Skin epidermis (tissue), 12 donors: ENCODE data around the gene DDX24.

Experiments used
- H3K27ac ChIP-seq, 21 experiments: fragments of 200-600 bp; sonication (generic) in 11 of 21; one replicate each; pipeline ENCODE4 v1.5.0; 2020; ENCODE audit warnings: mild to moderate bottlenecking in 3 of 21, inconsistent platforms in 2 of 21, moderate library complexity in 2 of 21
- H3K4me3 ChIP-seq, 7 experiments: fragments of 200-600 bp; sonication (generic) in 2 of 7; one replicate each; pipeline ENCODE4 v1.5.0; 2020; ENCODE audit warnings: inconsistent platforms in 2 of 7, mild to moderate bottlenecking in 2 of 7, moderate library complexity in 1 of 7

DDX24 gene

DNA sequence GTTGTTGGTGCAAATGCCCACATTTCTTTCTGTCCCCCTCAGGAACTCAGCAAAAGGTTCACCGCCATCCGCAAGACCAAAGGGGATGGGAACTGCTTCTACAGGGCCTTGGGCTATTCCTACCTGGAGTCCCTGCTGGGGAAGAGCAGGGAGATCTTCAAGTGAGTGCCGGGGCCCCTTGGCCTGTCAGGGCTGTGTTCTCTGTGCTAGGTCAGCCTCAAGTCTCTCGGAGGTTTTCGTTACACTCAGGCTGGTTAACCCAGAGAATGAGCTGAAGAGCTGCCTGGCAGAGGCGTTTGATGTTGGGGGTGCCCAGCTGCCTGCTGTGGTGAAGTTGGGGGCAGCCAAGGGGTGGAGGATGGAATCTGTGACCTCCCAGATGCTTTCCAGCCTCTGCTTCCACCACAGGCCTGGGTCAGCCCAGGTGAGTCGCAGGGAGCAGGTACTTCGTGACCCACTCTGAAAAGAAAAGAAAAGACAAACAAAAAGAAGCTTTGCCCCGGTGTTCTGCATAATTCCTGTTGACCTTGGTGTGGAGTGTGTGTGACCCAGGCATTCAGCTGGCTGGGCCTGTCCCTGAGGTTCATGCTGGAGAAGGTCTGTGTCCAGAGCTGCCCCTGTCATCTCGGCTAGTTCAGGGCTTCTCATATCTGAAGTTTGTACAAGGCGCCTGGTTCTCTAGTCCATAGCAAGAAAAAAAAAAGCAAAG is 41.9 kb downstream of the DDX24 start:
- H3K27ac ChIP-seq, result no peak overlapping the region

DNA sequence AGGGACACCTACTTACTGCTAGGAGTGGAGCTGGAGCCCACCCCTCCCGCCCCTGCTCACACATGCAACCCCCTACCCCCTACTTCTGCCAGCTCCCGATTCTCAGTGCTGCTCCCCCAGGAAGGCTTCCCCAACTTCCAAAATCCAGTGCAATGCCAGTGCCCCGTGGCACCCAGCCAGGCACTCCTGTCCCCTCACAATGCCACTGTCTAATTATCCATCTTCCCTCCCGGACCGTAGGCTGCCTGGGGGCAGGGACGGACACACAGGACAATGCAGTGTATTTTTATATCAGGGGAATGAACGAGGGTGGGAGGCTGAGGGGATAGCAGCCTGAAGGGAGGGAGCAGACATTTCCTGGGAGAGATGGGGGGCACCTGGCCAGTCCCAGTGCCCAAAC is 42.5 kb downstream of the DDX24 start:
- Histone ChIP-seq H3K27ac (no peak overlapping the region), H3K4me3 (no peak overlapping the region)

More for the DNA sequence above, 41.9 kb downstream of the DDX24 start:
- no peak overlapping the region for H3K4me3 ChIP-seq

DNA sequence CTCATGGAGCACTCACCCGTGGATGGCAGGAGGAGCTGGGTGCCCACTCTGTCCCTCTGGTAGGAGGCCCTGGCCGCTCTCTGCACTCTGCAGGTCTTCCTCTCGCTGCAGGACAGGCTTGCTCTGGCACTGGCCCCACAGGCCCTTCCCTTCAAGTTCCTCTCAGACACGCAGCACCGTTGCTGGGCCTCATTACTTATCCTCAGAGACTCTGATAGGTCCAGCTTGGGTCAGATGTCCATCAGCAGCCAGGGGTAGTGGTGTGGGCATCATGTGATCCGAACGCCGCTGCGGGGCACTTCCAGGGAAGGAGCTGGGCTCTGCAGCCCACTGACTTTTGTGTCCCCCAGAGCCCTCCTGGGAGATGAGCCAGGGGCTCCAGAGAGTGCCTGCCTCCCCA is 43.0 kb downstream of the DDX24 start:
- Histone ChIP-seq H3K4me3 (no peak overlapping the region), H3K27ac (no peak overlapping the region)

DNA sequence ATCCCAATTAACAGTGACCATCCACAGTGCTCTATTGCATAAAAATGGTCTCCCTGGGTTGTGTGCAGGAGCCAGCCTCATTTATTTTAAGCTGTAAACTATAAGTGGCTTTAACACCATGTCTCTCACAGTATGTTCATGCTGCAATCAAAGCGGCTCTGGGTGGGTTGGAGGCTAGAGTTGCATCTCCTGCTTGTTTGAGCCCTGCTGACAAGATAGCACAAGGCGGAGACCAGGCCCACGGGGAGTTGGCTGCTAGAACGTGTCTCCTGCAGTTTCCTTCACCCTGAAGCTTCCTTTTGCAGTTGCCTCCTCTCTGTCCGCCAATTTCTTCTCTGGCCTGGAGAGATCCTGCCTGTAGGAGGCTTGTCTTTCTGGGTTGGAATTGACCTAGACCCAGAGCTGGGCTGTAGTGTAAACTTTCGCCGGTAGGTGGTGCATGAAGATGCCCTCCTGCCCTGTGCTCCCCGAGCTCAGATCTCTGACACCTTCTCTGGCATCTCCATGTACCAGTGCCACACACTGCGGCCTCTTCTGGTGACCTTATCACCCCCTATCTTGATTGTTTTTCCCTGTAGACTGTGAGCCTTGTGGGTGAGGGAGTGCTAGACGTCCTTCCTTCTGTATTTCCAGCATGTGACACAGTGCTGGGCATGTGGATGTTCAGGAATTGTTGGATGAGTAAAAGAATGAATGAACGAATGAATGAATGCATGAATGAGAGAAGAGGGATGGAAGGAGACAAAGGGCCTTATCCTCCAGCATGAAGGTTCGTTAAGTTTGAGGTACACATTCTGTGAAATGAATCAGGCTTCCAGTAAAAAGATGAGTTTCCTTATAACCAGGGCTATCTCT is 44.5 kb downstream of the DDX24 start:
- H3K4me3 ChIP-seq, result no peak overlapping the region

DNA sequence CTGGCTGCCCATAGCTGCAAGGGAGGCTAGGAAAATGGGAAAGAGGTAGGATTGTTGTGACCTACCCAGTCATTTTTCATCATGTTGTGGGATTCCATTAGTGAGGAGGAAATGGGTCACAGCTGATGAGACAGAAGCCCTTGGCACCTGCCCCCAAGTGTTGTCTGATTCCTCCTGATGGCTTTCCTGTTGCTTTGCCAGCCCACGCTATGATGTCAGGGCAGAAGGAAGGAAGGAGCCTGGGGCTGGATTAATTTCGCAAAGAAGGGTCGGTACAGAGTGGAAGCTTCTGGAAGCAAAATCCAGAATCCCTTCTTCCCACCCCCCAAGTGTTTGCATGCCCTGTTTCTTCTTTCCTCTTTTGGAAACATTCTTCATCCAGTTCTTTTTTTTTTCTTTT is 46.1 kb downstream of the DDX24 start:
- Histone ChIP-seq H3K27ac (no peak overlapping the region), H3K4me3 (no peak overlapping the region)

More for the DNA sequence above, 44.5 kb downstream of the DDX24 start:
- no peak overlapping the region for H3K27ac ChIP-seq

DNA sequence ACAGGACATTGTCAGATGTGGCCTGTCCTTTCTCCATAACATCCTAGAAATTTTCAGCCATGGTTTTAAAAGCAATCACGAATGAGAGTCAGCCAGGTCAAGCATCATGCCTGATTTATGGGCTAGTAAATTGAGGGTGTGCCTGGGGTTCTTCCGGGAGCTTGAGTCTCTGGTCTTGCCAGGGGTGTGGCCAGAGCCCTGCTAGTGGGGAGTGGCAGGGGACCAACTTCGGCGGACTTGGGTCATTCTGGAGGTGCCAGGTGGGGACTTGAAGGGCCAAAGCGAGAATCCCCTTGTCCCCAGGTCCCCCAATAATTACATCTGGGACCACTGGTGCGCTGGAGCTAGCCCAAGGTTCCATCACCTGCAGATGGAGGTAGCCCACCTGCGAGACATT is 49.1 kb downstream of the DDX24 start:
- H3K27ac ChIP-seq, result no peak overlapping the region
- no peak overlapping the region for H3K4me3 ChIP-seq

DNA sequence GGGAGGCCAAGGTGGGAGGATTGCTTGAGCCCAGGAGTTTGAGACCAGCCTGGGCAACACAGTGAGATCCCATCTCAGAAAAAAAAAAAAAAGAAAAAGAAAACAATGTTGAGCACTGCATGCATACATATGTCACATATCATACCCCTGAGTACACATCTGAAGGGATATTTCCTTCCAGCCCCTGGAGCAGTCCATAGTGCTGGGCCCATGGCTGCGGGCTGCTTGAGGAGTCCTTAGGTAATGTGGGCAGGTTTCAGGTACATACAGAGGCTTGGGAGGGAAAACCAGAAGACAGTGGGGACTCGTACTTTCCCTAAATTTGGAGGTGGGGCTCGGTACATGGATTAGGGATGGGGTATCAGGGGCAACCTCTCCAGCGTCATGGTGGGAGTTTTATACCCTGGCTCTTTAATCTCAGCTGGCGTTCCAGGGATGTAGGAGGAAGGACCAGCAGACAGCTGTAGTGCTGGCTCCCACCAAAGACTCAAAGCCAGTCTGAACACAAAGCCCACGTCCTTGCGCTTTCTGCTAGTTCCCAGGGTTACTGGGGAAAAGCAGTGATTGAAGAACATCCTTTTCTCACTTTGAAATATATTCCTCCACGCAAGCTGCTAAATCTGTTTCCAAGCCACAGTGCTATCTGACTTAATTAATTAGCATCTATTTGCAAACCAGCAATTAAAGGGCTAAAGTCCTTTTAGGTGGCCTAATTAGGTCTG is 49.7 kb downstream of the DDX24 start:
- H3K4me3 ChIP-seq, result no peak overlapping the region
- no peak overlapping the region for H3K27ac ChIP-seq

DNA sequence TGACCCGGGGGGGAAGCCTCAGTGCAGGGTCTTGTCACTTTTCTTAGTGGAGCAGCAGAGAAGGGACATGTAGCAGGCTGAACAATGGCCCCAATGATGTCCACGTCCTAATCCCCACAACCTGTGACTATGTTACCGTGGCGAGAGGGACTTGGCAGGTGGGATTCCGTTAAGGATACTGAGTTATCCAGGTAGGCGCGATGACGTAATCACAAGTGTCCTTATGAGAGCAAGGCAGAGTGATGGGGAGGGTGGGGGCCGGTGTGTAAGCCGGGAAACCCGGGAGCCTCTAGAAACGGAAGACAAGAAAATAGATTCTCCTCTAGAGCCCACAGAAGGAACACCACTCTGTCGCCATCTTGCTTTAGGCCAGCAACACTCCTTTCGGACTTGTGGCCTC is 50.4 kb downstream of the DDX24 start:
- H3K4me3 ChIP-seq, result no peak overlapping the region
- no peak overlapping the region for H3K27ac ChIP-seq

DNA sequence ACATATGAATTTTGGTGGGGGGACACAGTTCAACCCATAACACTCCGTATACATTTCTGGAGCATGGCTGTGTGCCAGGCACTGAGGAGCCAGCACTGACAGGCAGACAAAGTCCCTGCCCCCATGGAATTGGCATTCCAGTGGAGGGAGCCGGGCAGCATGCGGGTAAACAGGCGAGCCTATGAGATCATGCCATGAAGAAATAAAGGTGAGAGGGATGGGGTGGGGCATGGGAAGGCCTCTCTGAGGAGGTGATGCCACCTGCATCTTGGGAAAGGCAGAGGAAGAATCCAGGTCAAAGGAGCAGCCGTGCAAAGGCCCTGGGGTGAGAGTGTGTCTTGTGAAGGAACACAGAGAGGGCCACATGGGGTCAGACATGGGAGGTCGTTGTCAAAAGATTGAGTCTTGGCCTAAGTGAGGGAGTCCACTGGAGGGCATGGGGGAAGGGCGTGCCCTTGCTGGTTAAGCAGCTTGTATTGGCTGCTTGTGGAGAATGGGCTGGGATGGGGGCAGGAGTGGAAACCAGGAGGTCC is 51.3 kb downstream of the DDX24 start:
- no peak overlapping the region for H3K4me3 ChIP-seq
- H3K27ac ChIP-seq, result no peak overlapping the region

DNA sequence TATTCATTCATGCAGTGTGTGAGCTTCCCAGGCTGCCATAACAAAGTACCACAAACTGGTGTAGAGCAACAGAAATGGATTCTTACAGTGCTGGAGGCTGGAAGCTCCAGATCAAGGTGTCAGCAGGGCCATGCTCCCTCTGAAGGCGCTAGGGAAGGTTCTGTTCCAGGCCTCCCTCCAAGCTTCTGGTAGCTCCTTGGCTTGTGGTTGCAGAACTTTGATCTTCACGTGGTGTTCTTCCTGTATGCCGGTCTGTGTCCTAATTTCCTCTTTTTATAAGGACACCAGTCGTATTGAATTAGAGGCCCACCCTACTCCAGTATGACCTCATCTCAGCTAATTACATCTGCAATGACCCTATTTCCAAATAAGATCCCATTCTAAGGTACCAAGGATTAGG is 51.7 kb downstream of the DDX24 start:
- no peak overlapping the region for H3K4me3 ChIP-seq

DNA sequence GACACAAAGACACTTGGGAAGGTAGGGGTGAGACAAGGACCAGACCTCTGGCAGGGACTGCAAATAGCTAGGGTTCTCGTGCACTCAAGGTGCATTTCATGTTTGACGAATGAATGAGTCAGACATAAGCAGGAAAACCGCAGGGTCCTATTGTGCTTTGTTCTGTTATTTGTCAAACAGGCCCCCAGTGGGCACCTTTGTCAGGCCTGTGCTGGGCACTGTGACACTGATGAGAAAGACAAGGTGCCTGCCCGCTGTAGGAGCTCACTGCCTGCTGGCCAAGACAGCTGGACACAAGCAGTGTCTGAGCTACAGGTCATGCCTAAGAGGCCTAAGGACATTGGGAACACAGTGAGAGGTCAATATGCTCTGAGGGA is 52.6 kb downstream of the DDX24 start:
- H3K27ac ChIP-seq, result peak overlapping the region in 1 of 21 experiments; percentile 32
- no peak overlapping the region for H3K4me3 ChIP-seq

More for the DNA sequence above, 51.7 kb downstream of the DDX24 start:
- peak overlapping the region in 1 of 21 experiments; percentile 12 for H3K27ac ChIP-seq

DNA sequence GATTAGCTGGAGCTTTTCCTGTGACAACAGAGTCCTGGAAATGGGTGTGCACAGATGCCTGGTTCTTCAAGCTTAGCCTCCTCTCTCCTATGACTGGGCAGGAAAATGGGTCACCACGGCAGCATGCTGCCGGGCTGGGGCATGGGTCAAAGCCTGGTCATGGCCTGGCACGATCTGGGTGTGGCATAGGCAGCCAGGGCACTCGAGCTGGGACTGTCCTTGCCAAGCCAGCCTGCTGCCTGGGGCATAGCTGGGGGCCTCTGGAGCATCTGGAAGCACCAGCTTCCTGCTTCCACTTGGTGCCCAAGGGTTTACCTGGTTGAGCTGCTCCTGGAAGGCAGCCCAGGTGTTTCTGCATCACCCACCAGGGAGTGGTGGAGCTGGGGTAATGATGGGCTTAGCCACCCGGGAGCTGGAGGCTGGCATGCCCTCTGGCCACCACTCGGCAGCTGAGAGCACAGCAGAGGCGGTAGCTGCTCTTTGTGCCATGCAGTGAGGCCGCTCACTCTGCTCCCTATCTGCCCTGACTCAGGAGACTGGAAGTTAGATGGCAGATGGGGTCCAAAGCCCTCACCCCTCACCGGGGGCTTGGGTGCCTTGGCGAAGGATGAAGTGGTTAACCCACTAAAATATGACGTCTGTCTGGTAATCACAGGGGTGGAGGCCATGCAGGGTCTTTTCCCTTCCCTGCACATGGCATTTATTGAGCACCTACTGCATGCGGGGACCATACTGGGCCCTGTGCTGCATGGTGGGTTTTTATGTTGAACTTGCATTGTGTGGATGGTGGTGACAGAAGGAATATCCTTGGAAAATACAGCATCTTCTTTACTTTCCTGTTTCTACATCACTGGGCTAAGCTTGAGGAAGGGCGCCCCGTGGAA is 53.2 kb downstream of the DDX24 start:
- Histone ChIP-seq H3K4me3 (peak overlapping the region in 2 of 7 experiments; percentile 5 to 70), H3K27ac (peak overlapping the region in 1 of 21 experiments; percentile 32)

DNA sequence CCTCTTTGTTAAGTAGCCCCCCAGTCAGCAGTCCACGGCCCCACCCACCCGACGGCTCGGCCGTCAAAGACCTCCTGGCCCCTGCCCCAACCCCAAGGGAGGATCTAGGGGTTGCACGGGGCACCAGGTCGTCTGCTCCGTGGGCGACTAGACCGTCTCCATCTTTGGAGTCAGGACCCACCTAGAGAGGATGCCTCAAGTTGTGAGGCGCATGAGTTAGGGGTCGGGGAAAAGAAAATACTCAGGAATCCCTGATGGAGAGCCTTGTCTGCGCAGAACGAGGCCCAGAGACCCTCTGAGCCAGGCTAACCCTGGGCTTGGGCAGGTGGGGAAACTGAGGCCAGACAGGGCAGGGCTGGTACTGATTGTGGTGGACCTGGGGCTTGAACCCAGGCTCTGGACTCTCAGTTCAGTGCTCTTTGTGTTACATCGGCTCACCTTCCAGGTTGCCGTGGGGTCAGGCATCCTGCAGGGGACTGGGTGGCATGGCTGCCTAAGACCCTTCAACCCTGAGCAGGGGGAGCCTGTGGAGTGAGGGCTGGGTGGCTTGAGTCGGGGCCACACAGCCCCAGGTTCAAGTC is 54.0 kb downstream of the DDX24 start:
- peak overlapping the region in 18 of 21 experiments; percentile 19 to 85 (median 71) for H3K27ac ChIP-seq
- peak overlapping the region; percentile 51 to 81 (median 68) for H3K4me3 ChIP-seq

DNA sequence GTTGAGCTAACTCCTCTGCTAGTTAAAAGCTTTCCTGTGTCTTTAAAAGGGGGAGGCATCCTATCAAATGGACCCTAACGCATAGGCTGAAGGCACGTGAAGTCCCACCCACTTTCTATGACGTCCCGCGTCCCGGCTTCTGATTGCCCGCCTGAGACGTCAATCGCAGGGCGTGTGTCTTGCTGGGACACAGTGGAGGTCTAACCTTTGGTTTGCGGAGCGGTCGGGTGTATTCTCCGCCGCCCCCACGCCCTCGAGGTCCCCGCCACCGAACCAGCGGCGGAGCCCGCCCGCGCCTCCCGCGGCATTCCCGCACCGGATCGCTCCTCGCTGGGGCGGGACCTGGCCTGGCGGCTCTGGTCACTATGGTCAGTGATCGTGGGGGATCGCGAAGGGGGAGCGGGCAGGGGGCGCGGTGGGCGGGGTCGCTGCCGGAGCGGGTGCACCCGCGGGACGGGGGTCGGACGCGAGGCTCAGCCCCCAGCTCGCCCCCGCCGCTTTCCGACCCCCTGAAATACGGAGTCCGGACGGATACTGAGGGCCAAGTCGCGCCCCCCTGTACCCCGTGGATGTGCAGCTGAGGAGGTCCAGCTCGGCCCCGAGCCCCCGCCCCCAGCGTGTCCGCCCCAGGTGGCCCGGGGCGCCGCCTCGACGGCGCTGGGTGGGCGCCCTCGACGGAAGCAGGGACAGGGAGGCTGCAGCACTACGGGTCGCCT is 54.7 kb downstream of the DDX24 start, which contains the start of gene OTUB2:
Gene OTUB2, plus strand, starts transcription at position 168 of the 716 bp plus-strand sequence. Its CDS starts 198 bp downstream, at position 366.
- Histone ChIP-seq H3K4me3 (peak within 1 kb of the TSS; percentile 51 to 81 (median 68)), H3K27ac (peak within 1 kb of the TSS in 20 of 21 experiments; percentile 16 to 85 (median 68))

DNA sequence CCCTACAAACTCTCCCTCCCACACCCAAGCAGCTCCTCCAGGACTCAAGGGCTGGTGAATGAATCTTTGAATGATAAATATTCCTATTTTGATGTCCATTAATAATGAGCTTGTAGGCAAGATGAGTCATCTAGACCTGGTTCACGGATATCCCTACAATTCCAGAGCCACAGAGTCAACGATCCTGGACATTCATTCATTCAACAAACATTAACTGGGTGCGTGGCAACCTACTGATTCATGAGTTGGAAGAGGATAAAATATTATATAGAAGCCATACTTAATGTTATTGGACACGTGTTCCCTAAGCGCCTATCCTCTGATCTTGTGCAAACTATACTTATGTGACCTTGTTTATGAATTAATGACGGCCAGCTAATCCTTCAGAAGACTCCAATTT is 55.3 kb downstream of the DDX24 start:
- H3K27ac ChIP-seq, result peak overlapping the region in 2 of 21 experiments; percentile 78 to 80
- peak overlapping the region in 6 of 7 experiments; percentile 56 to 81 (median 69) for H3K4me3 ChIP-seq

DNA sequence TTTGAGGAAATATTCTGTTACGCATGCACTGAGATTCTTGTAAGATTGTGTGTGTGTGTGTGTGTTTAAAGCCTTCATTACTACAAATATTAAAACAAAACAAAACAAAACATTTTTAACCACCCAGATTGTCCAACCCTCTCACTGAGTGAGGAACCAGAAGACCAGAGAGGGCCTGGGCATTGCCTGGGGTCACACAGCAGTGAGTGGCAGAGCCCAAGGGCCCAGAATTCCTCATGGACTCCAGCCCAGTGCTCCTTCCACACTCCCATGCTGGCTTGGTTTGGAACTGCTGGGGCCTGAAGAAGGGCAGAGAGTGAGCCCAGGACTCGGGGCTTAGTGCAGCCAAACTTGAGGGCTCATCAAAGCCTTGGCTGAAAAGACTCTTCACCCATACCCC is 56.5 kb downstream of the DDX24 start:
- H3K27ac ChIP-seq, result no peak overlapping the region
- no peak overlapping the region for H3K4me3 ChIP-seq

DNA sequence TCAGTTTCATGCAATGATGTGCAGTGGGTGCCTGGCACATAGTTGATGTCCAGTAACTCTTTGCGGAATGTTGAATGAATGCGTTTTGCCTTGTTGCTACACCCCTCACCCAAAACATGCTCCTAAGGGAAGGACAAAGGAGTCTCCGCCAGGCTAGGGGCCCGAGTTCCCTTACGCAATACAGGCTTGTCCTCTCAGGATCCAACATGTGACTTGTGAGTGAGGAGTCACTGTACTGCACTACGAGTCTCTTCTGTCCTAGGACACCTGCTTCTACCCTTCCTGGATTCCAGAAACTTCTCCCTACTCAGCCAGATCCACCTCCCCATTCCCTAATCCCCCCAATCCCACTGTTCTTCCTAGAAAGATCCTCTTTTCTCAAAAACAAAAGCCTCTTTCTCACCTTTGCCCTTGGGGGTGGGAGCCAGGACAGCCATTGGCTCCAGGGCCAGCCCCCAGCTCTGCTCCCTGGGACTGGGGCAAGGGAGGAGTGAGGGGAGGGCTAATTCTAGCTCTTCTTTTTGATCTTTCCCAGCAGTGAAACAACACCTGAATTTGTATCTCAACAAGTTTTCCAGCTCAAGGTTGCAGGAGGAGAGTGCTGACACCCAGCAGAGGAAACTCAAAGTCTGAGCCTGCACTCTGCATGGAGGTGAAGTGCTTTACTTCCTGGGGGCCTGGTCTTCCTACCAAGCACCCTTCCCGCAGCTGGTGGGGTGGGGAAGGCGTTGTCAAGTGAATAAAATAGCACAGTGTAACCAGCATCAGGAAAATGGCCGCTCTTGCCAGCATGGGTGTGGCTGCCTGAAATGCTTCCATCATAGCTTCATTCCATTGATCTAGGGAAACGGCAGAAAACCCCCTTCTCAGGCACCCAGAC is 58.2 kb downstream of the DDX24 start:
- Histone ChIP-seq H3K27ac (no peak overlapping the region), H3K4me3 (no peak overlapping the region)
